DND-41 (cell line): ENCODE results near the gene SPDYE4.

Source experiments
- ATAC-seq: fragments of 200-7000 bp; cut with Tn5 transposase; 3 replicates; pipeline ENCODE4 v1.9.1; 2021; ENCODE audit warnings: low read depth; ENCODE audit not compliant: insufficient read depth
- DNase-seq: peaks from one replicate; pipeline ENCODE4 v3.0.0-alpha.2; 2020
- H2AFZ ChIP-seq: 2 replicates; pipeline ENCODE4 v1.6.0; 2012; ENCODE audit warnings: low read depth, low read length
- H3K27ac ChIP-seq: 2 replicates; pipeline ENCODE4 v1.5.1; 2012; ENCODE audit warnings: low read length, inconsistent platforms
- H3K27me3 ChIP-seq: fragments of 200-600 bp; sonication (generic); 2 replicates; pipeline ENCODE4 v1.6.0; 2012; ENCODE audit warnings: low read length, mild to moderate bottlenecking, inconsistent platforms; ENCODE audit not compliant: insufficient read depth, poor library complexity
- H3K36me3 ChIP-seq: 2 replicates; pipeline ENCODE4 v1.5.1; 2012; ENCODE audit warnings: low read length, inconsistent platforms; ENCODE audit not compliant: insufficient read depth
- H3K4me1 ChIP-seq: 2 replicates; pipeline ENCODE4 v1.5.1; 2012; ENCODE audit warnings: mild to moderate bottlenecking, low read length; ENCODE audit not compliant: insufficient read depth
- H3K4me2 ChIP-seq: 2 replicates; pipeline ENCODE4 v1.6.0; 2012; ENCODE audit warnings: mild to moderate bottlenecking, moderate library complexity, low read length, inconsistent platforms; ENCODE audit not compliant: insufficient read depth
- H3K4me3 ChIP-seq, 2 experiments: fragments of 200-600 bp in 1 of 2; shearing (Covaris generic) in 1 of 2; 2 replicates each; pipeline ENCODE4 v1.5.1; 2012 to 2016; ENCODE audit warnings: inconsistent platforms in 2 of 2, low read length in 2 of 2, mild to moderate bottlenecking in 2 of 2, low read depth in 1 of 2, moderate library complexity in 1 of 2
- H3K79me2 ChIP-seq: 2 replicates; pipeline ENCODE4 v1.6.0; 2012; ENCODE audit warnings: low read length, inconsistent platforms; ENCODE audit not compliant: insufficient read depth
- H3K9ac ChIP-seq: 2 replicates; pipeline ENCODE4 v1.6.0; 2012; ENCODE audit warnings: low read depth, mild to moderate bottlenecking, inconsistent platforms, low read length, moderate library complexity
- H3K9me3 ChIP-seq: 2 replicates; pipeline ENCODE4 v1.5.1; 2012; ENCODE audit warnings: low read length, moderate library complexity, mild to moderate bottlenecking, inconsistent platforms; ENCODE audit not compliant: insufficient read depth, severe bottlenecking
- H4K20me1 ChIP-seq: 2 replicates; pipeline ENCODE4 v1.6.0; 2012; ENCODE audit warnings: low read length; ENCODE audit not compliant: insufficient read depth
- CTCF ChIP-seq: IDR thresholded peaks from 2 replicates; pipeline ENCODE4 v1.5.1; 2012; ENCODE audit warnings: borderline replicate concordance, low read length, moderate library complexity, mild to moderate bottlenecking; ENCODE audit not compliant: poor library complexity, severe bottlenecking; ENCODE audit errors: extremely low read depth
- EZH2 ChIP-seq: IDR thresholded peaks from 3 replicates; pipeline ENCODE4 v1.6.1; 2012; ENCODE audit warnings: borderline replicate concordance, low read depth, mild to moderate bottlenecking, moderate library complexity, low read length, inconsistent platforms; ENCODE audit not compliant: severe bottlenecking

Gene SPDYE4

GRCh38 chr17:8789743-8790142 is 31.4 kb upstream of the SPDYE4 start:
- H3K9ac ChIP-seq = no peak overlapping the region
- no peaks in the 10 kb centered on the region for H3K36me3 ChIP-seq
- H4K20me1 ChIP-seq = no peaks in the 10 kb centered on the region
- H3K79me2 ChIP-seq = no peaks in the 10 kb centered on the region
- H3K4me2 ChIP-seq = no peak overlapping the region
- ATAC-seq (no peak), DNase-seq (no peak)
- no peaks in the 10 kb centered on the region for H3K27me3 ChIP-seq
- no peaks in the 10 kb centered on the region; the same call in 1 of the 2 replicates for H3K4me1 ChIP-seq
- no peak overlapping the region for H2AFZ ChIP-seq
- TF ChIP-seq CTCF (no peak), EZH2 (no peak)
- no peak overlapping the region for H3K4me3 ChIP-seq
- no peak overlapping the region for H3K27ac ChIP-seq
- no peaks in the 10 kb centered on the region for H3K9me3 ChIP-seq

GRCh38 chr17:8788998-8789397 is 30.7 kb upstream of the SPDYE4 start:
- Histone ChIP-seq H3K27me3 (no peaks in the 10 kb centered on the region), H2AFZ (no peak overlapping the region), H3K9ac (no peak overlapping the region), H3K27ac (no peak overlapping the region), H3K9me3 (no peaks in the 10 kb centered on the region), H4K20me1 (no peaks in the 10 kb centered on the region), H3K36me3 (no peaks in the 10 kb centered on the region), H3K4me2 (no peak overlapping the region), H3K79me2 (no peaks in the 10 kb centered on the region), H3K4me3 (no peak overlapping the region), H3K4me1 (no peaks in the 10 kb centered on the region; the same call in 1 of the 2 replicates)
- no peak for TF ChIP-seq CTCF
- no peak for TF ChIP-seq EZH2
- ATAC-seq = no peak
- DNase-seq = no peak

GRCh38 chr17:8785547-8786413 is 27.4 kb upstream of the SPDYE4 start:
- Histone ChIP-seq H3K27ac (no peak overlapping the region), H3K4me3 (no peak overlapping the region), H3K4me2 (no peak overlapping the region), H4K20me1 (no peaks in the 10 kb centered on the region), H3K36me3 (no peaks in the 10 kb centered on the region), H3K9ac (no peak overlapping the region), H2AFZ (peak overlapping the region; percentile 33; the same call in 1 of the 2 replicates), H3K4me1 (no peaks in the 10 kb centered on the region; the same call in 1 of the 2 replicates), H3K79me2 (no peaks in the 10 kb centered on the region), H3K9me3 (no peaks in the 10 kb centered on the region), H3K27me3 (no peaks in the 10 kb centered on the region)
- DNase-seq (peak; percentile 73), ATAC-seq (peak; percentile 91)
- peak; percentile 93 for TF ChIP-seq CTCF
- no peak for TF ChIP-seq EZH2
